ENCODE data around the gene IFT172.

Gene IFT172

GRCh38 chr2:27435628-27436027 lies 53.9 kb downstream of the IFT172 start:
- Histone ChIP-seq H3K9ac (ENCODE audit: low read depth, low read length) (no peak overlapping the region), H2AFZ (ENCODE audit: low read depth, low read length) (no peak overlapping the region), H3K36me3 (ENCODE audit: insufficient read depth, low read length) (peaks cover 76% of the 10 kb centered on the region), H4K20me1 (ENCODE audit: insufficient read depth, low read length) (peaks cover 33% of the 10 kb centered on the region), H3K4me3 (ENCODE audit: low read depth in 1 of 2, low read length in 2 of 2) (no peak overlapping the region), H3K27ac (ENCODE audit: low read length) (no peak overlapping the region), H3K27me3 (ENCODE audit: insufficient read depth, low read length, poor library complexity) (no peaks in the 10 kb centered on the region), H3K4me1 (ENCODE audit: insufficient read depth, low read length) (peaks cover 8% of the 10 kb centered on the region), H3K9me3 (ENCODE audit: insufficient read depth, low read length, severe bottlenecking) (no peaks in the 10 kb centered on the region), H3K4me2 (ENCODE audit: insufficient read depth, low read length) (no peak overlapping the region), H3K79me2 (ENCODE audit: insufficient read depth, low read length) (peaks cover 28% of the 10 kb centered on the region)
- TF ChIP-seq CTCF (IDR thresholded peaks at IDR 0.05; ENCODE audit: borderline replicate concordance, extremely low read depth, low read length, poor library complexity, severe bottlenecking), result no peak
- TF ChIP-seq EZH2 (IDR thresholded peaks at IDR 0.05; ENCODE audit: borderline replicate concordance, low read depth, low read length, severe bottlenecking), result no peak
- ATAC-seq (ENCODE audit: insufficient read depth, low read depth) (no peak), DNase-seq (no peak)

DNA sequence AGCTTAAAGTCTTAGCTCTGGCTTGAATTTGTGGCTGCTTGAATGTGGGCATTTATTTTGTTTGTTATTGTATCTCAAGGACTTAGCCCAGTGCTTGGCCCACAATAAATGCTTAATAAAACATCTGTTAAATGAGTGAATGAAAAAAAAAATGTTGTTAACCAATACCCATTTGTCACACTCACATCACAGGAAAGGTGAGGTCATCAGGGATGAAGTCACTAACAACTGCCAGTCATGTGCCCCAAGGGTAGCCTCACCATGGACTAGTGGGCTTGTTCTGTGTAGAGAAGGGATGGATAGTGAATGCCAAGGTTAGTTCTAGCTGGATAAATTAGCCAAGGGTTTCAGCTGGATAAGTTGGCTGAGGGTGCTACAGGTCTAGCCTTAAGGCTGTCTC lies 58.1 kb downstream of the IFT172 start:
- H4K20me1 ChIP-seq (ENCODE audit: insufficient read depth, low read length), result peaks cover 47% of the 10 kb centered on the region
- no peaks in the 10 kb centered on the region for H3K9me3 ChIP-seq (ENCODE audit: insufficient read depth, low read length, severe bottlenecking)
- H3K36me3 ChIP-seq (ENCODE audit: insufficient read depth, low read length), result peaks cover 38% of the 10 kb centered on the region
- H3K79me2 ChIP-seq (ENCODE audit: insufficient read depth, low read length), result peaks cover 48% of the 10 kb centered on the region
- peaks cover 31% of the 10 kb centered on the region for H3K4me1 ChIP-seq (ENCODE audit: insufficient read depth, low read length)
- ATAC-seq (ENCODE audit: insufficient read depth, low read depth) (no peak), DNase-seq (no peak)
- no peaks in the 10 kb centered on the region for H3K27me3 ChIP-seq (ENCODE audit: insufficient read depth, low read length, poor library complexity)
- H3K4me3 ChIP-seq (ENCODE audit: low read depth in 1 of 2, low read length in 2 of 2), result no peak overlapping the region
- H2AFZ ChIP-seq (ENCODE audit: low read depth, low read length), result no peak overlapping the region
- TF ChIP-seq CTCF (IDR thresholded peaks at IDR 0.05; ENCODE audit: borderline replicate concordance, extremely low read depth, low read length, poor library complexity, severe bottlenecking) (no peak), EZH2 (IDR thresholded peaks at IDR 0.05; ENCODE audit: borderline replicate concordance, low read depth, low read length, severe bottlenecking) (no peak)
- no peak overlapping the region for H3K9ac ChIP-seq (ENCODE audit: low read depth, low read length)
- H3K27ac ChIP-seq (ENCODE audit: low read length), result no peak overlapping the region
- H3K4me2 ChIP-seq (ENCODE audit: insufficient read depth, low read length), result 0 out of 2 replicates have a peak overlapping the region, but pooled peaks have one; percentile 0

GRCh38 chr2:27428978-27429541 lies 60.5 kb downstream of the IFT172 start:
- Histone ChIP-seq H3K4me1 (ENCODE audit: insufficient read depth, low read length) (peaks cover 31% of the 10 kb centered on the region), H3K27ac (ENCODE audit: low read length) (peak overlapping the region; percentile 92), H4K20me1 (ENCODE audit: insufficient read depth, low read length) (peaks cover 40% of the 10 kb centered on the region), H3K36me3 (ENCODE audit: insufficient read depth, low read length) (peaks cover 14% of the 10 kb centered on the region), H3K9ac (ENCODE audit: low read depth, low read length) (peak overlapping the region; percentile 89), H3K9me3 (ENCODE audit: insufficient read depth, low read length, severe bottlenecking) (no peaks in the 10 kb centered on the region), H3K79me2 (ENCODE audit: insufficient read depth, low read length) (peaks cover 48% of the 10 kb centered on the region), H3K27me3 (ENCODE audit: insufficient read depth, low read length, poor library complexity) (no peaks in the 10 kb centered on the region), H2AFZ (ENCODE audit: low read depth, low read length) (peak overlapping the region; percentile 80), H3K4me3 (ENCODE audit: low read depth in 1 of 2, low read length in 2 of 2) (peak overlapping the region; percentile 75 to 99), H3K4me2 (ENCODE audit: insufficient read depth, low read length) (peak overlapping the region; percentile 89)
- peak; percentile 73 for ATAC-seq (ENCODE audit: insufficient read depth, low read depth)
- peak; percentile 79 for DNase-seq
- TF ChIP-seq CTCF (IDR thresholded peaks at IDR 0.05; ENCODE audit: borderline replicate concordance, extremely low read depth, low read length, poor library complexity, severe bottlenecking) (no peak), EZH2 (IDR thresholded peaks at IDR 0.05; ENCODE audit: borderline replicate concordance, low read depth, low read length, severe bottlenecking) (no peak)

Data from DND-41 (cell line).